HG03575 (cell line): ENCODE data around the gene TTC4.
"Not testable (repeated sequence)": the region's sequence is repeated elsewhere in the genome, so short reads cannot be mapped to it uniquely, and the experiment has no call there.

Experiments used
- ATAC-seq: cut with Tn5 transposase; IDR thresholded peaks from one replicate; pipeline ENCODE4 v1.9.1; 2021; ENCODE audit not compliant: unreplicated experiment, insufficient number of reproducible peaks, low FRiP score; ENCODE audit errors: extremely low read depth

TTC4 gene

DNA sequence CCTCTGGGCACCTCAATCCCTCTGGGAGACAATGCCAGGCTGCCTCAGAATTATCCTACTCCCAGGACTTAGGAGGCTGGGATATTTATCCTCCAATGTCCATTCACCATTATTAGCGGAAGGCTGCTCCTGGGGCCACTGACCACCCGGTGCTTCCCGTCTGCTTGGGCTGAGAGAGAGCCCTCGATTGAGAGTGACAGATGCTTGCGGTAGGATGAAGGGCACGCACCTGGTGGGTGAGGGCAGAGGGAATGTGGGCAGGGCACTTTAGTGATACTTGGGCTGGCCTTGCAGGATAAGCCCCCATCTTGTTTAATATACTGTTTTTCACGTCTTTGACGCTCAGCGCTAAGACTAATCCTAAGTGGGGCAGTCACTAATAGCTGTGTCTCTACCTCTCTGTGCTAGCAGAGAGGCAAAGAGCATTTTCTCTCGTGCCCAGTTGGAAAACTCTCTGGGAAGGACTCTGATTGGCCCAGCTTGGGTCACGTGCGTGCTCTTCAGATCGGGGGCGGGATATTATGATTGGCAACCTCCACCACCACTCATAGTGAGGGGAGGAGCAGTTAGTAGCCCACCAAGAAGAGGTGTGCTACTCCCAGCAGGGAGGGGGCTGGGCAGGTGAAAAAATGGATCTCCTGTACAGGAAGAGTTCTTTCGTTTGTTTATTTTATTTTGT lies 59.3 kb downstream of the TTC4 start:
- no peak for ATAC-seq

DNA sequence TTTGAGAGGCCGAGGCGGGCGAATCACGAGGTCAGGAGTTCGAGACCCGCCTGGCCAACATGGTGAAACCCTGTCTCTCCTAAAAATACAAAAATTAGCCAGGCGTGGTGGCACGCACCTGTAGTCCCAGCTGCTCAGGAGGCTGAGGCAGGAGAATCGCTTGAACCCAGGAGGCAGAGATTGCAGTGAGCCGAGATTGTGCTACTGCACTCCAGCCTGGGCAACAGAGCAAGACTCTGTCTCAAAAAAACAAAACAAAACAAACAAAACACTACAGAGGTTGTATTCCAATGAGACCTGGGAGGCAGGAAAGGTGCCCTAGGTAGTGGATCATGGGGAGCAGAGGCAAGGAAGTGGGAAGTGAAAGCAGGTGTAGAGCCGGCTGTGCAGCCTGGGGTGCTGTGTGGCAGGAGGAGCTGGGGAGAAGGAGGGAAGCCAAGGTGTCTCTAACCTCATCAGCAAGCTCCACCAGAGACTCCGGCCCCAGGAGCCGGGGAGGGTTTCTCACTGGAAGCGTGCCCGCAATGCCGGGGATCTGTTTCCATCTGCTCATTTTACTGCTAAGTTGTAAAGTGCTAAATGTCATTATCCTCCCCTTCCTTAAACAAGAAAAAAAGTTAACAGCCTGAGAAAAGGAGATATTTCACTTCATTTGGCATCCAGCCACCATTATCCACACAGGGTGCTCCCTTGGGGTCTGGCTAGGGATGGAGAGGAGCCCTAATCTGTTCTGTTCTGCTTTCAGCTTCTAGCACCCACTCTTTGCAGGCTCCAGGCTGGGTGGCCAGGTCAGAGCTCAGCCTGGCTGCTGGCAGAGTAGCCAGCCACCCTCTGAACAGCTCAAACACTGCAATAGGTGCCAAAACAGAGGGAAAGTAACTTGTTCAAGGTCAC lies 60.4 kb downstream of the TTC4 start:
- ATAC-seq, result not testable (repeated sequence)

DNA sequence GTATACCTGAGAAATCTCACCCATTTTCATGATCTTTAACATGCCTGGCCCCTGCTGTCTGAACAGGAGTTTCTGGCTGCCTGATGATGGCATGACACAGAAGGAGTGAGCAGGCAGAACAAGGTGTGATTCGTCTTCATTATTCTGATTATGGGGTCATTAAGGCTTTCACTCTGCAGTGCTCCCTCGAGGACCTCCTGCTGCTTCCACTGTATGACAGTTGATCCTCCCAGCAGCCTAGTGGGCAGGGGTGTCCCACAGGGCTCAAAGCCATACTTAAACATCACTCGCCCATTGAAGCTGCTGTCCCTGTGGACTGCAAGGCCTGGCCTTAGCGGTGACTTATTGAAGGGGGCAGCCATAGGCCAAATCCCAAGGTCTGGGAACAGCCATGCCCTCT lies 61.4 kb downstream of the TTC4 start:
- no peak for ATAC-seq

DNA sequence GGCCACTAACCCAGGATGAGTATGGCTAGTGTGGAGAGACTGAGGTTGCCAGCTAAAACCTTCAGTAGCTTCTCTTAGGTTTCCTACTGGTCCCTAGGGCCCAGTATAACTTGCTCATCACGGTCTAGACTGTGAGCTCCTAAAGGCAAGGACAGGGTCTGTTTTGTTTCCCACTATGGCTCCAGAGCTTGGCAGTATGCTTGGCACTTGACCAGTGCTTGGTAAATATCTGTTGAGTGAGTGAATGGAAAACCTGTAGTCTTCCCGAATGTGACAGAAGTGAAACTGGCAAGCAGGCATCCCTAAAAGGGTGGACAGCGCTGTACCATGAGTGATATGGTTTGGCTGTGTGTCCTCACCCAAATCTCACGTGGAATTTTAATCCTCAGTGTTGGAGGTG lies 61.8 kb downstream of the TTC4 start:
- no peak for ATAC-seq

DNA sequence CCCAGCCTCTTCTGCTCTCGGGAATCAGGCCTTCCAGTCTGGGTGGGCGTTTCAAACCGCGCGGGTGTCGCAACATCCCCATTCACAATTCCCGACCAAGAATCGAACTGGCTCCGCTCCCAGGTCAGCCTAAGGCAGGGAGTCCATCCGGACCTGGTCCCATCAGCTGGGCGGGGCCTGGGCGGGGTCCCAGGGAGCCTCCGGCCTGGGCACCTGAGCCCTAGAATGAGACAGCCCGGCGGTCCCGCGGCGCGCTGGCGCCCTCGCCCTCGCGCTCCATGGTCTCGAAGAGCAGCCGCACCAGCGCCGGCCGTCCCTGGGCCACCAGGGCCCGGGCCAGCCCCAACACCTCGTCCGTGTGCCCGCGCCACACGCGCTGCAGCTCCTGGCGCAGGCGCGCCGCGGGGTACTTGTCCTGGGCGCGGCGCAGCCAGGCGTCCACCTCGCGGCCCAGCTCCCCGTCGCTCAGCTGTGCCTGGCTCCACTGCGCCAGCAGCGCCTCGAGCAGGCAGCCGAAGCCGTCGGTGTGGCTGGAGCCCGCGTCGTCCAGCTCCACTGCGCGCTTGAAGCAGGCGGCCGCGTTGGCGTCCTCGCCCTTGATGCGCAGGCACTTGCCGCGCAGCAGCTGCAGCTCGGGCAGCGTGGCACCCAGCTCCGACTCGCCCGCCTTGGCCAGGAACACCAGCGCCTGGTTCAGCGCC lies 65.5 kb downstream of the TTC4 start:
- no peak for ATAC-seq

DNA sequence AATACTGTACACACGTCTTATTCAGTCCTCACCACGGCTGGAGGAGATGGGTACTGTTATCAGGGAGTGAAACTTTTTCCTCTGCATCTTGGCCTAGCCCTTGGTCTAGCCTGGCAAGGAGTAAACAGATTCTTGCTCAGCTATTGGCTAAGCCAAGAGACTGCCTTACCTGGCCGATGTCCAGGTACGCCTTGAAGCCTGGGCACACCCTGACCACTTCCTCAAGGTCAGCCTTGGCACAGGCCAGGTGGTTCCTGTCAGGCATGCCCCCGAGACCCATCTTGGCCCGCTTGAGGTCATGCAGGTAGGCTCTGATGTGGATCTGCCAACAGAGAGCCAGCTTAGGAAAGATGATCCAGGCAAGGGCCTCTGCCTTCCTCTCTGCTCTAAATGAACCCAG lies 66.5 kb downstream of the TTC4 start:
- no peak for ATAC-seq

DNA sequence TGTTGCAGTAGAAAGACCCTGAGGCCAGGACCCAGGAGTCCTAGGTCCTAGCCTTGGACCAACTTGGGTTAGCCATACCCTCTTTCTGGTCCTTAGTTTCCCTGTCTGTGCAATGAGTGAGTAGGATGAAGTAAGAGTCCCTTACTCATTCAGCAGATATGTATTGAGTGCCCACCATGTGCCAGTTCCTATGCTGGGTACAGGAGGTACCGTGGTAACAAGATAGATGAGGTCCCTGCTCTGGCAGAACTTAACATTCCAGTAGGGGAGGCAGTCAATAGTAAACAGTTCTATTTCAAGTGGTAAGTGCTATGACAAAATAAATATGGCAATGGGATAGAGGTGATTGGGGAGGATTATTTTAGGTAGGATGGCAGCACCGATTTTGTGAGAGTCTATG lies 66.9 kb downstream of the TTC4 start:
- ATAC-seq, result no peak

DNA sequence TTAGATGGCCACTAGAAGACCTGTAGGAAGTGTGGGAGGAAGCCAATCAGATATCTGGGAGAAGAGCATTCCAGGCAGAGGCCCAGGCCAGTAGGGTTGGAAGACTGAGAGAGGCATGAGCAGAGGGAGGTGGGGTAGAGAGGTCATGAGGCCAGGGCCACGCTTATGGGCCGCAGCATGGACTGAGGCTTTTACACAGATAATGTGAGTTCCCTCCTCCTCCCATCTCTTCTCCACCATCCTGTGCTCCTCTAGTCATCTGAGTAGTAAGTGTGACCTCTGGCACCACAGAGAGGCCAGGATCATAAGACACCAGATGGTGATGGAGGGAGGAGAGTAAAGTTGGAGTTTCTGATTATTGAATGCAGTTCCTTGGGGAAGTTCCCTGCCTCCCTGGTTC lies 68.4 kb downstream of the TTC4 start:
- no peak for ATAC-seq

DNA sequence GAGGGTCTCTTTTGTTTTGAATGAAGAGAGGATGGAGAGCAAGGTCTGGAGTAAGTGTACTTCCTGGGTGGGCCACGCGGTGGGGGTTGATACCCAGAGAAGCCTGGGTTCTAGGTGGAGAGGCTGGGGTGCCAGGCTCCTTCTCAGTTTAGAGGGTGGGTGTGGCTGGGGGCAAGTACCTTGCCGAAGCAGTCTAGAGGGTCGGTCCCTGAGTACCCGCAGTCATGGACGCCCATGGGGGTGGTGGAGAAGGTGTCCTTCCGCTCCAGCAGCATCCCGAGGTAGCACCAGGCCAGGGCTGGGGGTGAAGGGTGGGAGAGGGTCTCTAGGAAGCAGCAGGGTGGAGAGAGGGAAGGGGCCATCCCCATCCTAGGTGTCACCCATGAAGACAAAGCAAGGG lies 71.1 kb downstream of the TTC4 start:
- ATAC-seq, result no peak

DNA sequence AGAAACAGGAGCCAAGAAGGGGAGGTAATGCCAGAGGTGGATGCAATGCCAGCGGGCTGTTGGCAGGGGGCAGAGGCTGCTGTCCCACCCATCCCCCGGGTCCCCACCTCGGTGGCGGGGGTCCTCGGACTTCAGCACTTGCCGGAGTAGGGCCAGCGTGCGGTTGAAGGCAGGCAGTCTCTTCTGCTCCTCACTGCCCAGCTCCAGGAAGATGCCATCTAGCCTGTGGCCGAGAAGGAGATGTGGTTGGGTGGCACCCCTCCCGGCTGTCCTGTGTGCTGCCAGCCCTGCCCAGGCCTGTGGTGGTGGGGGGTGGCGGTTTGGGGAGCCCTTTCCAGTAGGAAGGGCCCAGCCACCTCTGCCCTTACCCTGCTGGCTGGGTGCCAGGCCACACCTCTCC lies 71.9 kb downstream of the TTC4 start:
- ATAC-seq, result no peak

DNA sequence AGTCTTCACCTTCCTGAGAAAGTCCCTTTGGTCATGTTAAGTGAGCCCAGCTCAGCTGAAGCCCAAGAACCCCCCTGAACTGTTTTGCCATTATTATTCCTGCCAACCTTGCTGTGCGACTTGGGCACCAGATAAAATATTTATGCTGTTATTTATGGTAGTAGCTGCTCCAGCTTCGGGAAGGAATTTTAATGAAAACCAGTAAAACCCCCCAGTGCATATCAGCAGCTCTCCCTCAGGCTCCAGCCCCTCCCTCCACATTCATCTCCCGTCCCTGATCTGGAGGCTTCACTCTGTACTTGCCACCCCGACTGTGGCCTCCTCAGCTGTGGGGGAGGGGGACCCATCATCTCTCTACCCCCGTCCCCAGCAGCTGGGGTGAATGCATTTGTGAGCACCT lies 72.8 kb downstream of the TTC4 start:
- no peak for ATAC-seq

DNA sequence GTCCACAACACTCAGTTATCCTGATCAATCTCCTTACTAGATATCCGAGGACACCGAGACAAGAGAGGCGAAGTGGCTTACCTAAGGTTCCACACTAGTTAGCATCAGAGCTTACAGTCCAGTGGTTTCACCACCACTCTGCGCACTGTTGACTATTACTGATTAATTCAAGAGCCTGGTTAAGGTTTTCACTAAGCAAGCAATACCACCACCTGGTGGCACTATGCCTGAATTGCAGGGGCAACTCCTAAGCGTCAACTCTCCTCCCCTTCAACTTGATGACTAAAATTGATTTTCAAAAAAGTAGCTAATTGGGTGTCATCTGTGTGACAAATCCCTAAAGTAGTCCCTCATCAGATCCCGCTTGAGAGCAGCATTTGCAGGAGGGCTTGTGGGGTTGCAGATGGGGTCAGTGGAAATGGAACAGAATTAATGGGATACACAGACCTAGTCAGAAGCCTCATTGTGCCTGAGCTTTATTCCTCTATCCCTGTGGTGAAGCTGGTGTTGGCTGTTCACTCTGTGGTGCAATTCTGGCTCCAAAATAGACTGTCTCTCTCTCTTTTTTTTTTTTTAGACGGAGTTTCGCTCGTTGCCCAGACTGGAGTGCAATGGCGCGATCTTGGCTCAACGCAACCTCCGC lies 76.3 kb downstream of the TTC4 start:
- ATAC-seq, result no peak
